Fibroblast of lung (primary cell): ENCODE measurements around the gene MGP. TPM values are rescaled to one million over a fixed set of nuclear protein-coding genes. Genes with fewer than 3 reads are reported as not detected.

Source experiments
- DNase-seq, 2 donors: peaks; one replicate each; pipeline versions ENCODE4 v3.0.0 to v3.0.0-alpha.2; 2010; ENCODE audit warnings: low read depth in 2 of 2
- H2AFZ ChIP-seq: 2 replicates; pipeline ENCODE4 v1.5.1; 2012; ENCODE audit warnings: low read length, control low read depth, inconsistent platforms
- H3K27ac ChIP-seq: 2 replicates; pipeline ENCODE4 v1.5.1; 2011; ENCODE audit warnings: low read length, control low read depth; ENCODE audit not compliant: insufficient read depth
- H3K27me3 ChIP-seq: 2 replicates; pipeline ENCODE4 v1.5.1; 2011; ENCODE audit warnings: mild to moderate bottlenecking, low read length; ENCODE audit not compliant: control insufficient read depth, insufficient read depth
- H3K36me3 ChIP-seq: 2 replicates; pipeline ENCODE4 v1.5.1; 2011; ENCODE audit warnings: low read length; ENCODE audit not compliant: control insufficient read depth, insufficient read depth
- H3K4me1 ChIP-seq: 2 replicates; pipeline ENCODE4 v1.5.1; 2011; ENCODE audit warnings: low read length; ENCODE audit not compliant: control insufficient read depth, insufficient read depth; ENCODE audit errors: extremely low read depth
- H3K4me2 ChIP-seq: 2 replicates; pipeline ENCODE4 v1.5.1; 2011; ENCODE audit warnings: low read length, control low read depth; ENCODE audit not compliant: insufficient read depth; ENCODE audit errors: extremely low read depth
- H3K4me3 ChIP-seq, 4 experiments: fragments of 200-600 bp in 1 of 4; sonication (generic) in 1 of 4; replicated peaks in 1 of 4; 2 replicates each; pipeline ENCODE4 v1.5.1; 2011 to 2016; ENCODE audit warnings: low read length in 4 of 4, low read depth in 3 of 4, mild to moderate bottlenecking in 3 of 4, control low read depth in 2 of 4, inconsistent platforms in 1 of 4, mixed read lengths in 1 of 4; ENCODE audit not compliant: insufficient read depth in 1 of 4; ENCODE audit errors: control extremely low read depth in 1 of 4
- H3K79me2 ChIP-seq: 2 replicates; pipeline ENCODE4 v1.5.1; 2012; ENCODE audit warnings: mild to moderate bottlenecking, low read length, inconsistent platforms; ENCODE audit not compliant: control insufficient read depth, insufficient read depth
- H3K9ac ChIP-seq: 2 replicates; pipeline ENCODE4 v1.5.1; 2011; ENCODE audit warnings: mild to moderate bottlenecking, low read length, control low read depth; ENCODE audit not compliant: insufficient read depth
- H3K9me3 ChIP-seq: 2 replicates; pipeline ENCODE4 v1.5.1; 2012; ENCODE audit warnings: low read depth, low read length; ENCODE audit not compliant: control insufficient read depth, insufficient read depth
- H4K20me1 ChIP-seq: 2 replicates; pipeline ENCODE4 v1.5.1; 2011; ENCODE audit warnings: low read length; ENCODE audit not compliant: control insufficient read depth, insufficient read depth; ENCODE audit errors: extremely low read depth
- EZH2 ChIP-seq: IDR thresholded peaks from 2 replicates; pipeline ENCODE4 v1.5.1; 2012; ENCODE audit warnings: low read length, control low read depth, mild to moderate bottlenecking; ENCODE audit errors: missing control alignments
- polyA plus RNA-seq, 2 donors: library from polyadenylated mRNA; depleted of rRNA in 1 of 2; stranded (reverse) in 1 of 2; unstranded in 1 of 2; fragments of >200 nt; gene quantifications; 2 replicates each; pipeline ENCODE4 v1.2.1, GENCODE V29; 2011 to 2012; ENCODE audit warnings: missing spikeins in 1 of 2
- total RNA-seq: library from RNA; depleted of rRNA; stranded (reverse); fragments of >200 nt; gene quantifications from 2 replicates; pipeline ENCODE4 v1.2.1, GENCODE V29; 2014
- TF ChIP-seq, protein P1 (sequence below), 2 donors: IDR thresholded peaks in 1 of 2; conservative IDR thresholded peaks in 1 of 2; 1 replicate in 1 of 2; 2 replicates in 1 of 2; pipeline ENCODE4 v1.5.1; 2011 to 2012; ENCODE audit warnings: low read length in 2 of 2, control low read depth in 1 of 2, inconsistent platforms in 1 of 2, low read depth in 1 of 2, mild to moderate bottlenecking in 1 of 2

MGP gene
- total and polyA plus RNA-seq, 2 donors (not counting 1 experiment from before 2014, with no cell fraction given), result 2.0 to 15.9 TPM

GRCh38 chr12:14906114-14906513 is 20.5 kb upstream of the MGP start:
- Histone ChIP-seq H4K20me1 (no peaks in the 10 kb centered on the region), H2AFZ (no peak overlapping the region), H3K27me3 (no peaks in the 10 kb centered on the region), H3K9ac (no peak overlapping the region), H3K4me3 (no peak overlapping the region), H3K4me1 (no peaks in the 10 kb centered on the region), H3K27ac (no peak overlapping the region), H3K36me3 (no peaks in the 10 kb centered on the region), H3K4me2 (no peak overlapping the region), H3K9me3 (no peaks in the 10 kb centered on the region), H3K79me2 (no peaks in the 10 kb centered on the region)
- TF ChIP-seq, protein P1, sequence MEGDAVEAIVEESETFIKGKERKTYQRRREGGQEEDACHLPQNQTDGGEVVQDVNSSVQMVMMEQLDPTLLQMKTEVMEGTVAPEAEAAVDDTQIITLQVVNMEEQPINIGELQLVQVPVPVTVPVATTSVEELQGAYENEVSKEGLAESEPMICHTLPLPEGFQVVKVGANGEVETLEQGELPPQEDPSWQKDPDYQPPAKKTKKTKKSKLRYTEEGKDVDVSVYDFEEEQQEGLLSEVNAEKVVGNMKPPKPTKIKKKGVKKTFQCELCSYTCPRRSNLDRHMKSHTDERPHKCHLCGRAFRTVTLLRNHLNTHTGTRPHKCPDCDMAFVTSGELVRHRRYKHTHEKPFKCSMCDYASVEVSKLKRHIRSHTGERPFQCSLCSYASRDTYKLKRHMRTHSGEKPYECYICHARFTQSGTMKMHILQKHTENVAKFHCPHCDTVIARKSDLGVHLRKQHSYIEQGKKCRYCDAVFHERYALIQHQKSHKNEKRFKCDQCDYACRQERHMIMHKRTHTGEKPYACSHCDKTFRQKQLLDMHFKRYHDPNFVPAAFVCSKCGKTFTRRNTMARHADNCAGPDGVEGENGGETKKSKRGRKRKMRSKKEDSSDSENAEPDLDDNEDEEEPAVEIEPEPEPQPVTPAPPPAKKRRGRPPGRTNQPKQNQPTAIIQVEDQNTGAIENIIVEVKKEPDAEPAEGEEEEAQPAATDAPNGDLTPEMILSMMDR (conservative IDR thresholded peaks at IDR 0.05 in 1 of 2, IDR thresholded peaks at IDR 0.05 in 1 of 2; ENCODE audit: low read depth in 1 of 2, low read length in 2 of 2), result no peak
- TF ChIP-seq EZH2, result no peak
- no peak for DNase-seq

GRCh38 chr12:14905269-14906004 is 19.8 kb upstream of the MGP start:
- Histone ChIP-seq H3K27ac (no peak overlapping the region), H3K79me2 (no peaks in the 10 kb centered on the region), H3K27me3 (no peaks in the 10 kb centered on the region), H3K36me3 (no peaks in the 10 kb centered on the region), H3K9ac (no peak overlapping the region), H3K9me3 (no peaks in the 10 kb centered on the region), H2AFZ (no peak overlapping the region), H3K4me3 (no peak overlapping the region), H3K4me2 (no peak overlapping the region), H3K4me1 (no peaks in the 10 kb centered on the region), H4K20me1 (no peaks in the 10 kb centered on the region)
- TF ChIP-seq EZH2, result no peak
- TF ChIP-seq, protein P1 (conservative IDR thresholded peaks at IDR 0.05 in 1 of 2, IDR thresholded peaks at IDR 0.05 in 1 of 2; ENCODE audit: low read depth in 1 of 2, low read length in 2 of 2), result no peak
- peak; percentile 19 to 35 for DNase-seq

GRCh38 chr12:14904854-14905253 is 19.2 kb upstream of the MGP start:
- no peaks in the 10 kb centered on the region for H3K9me3 ChIP-seq
- H2AFZ ChIP-seq, result no peak overlapping the region
- H3K27ac ChIP-seq, result no peak overlapping the region
- no peaks in the 10 kb centered on the region for H4K20me1 ChIP-seq
- no peaks in the 10 kb centered on the region for H3K79me2 ChIP-seq
- H3K4me3 ChIP-seq, result no peak overlapping the region
- no peak for DNase-seq
- H3K9ac ChIP-seq, result no peak overlapping the region
- no peak overlapping the region for H3K4me2 ChIP-seq
- no peaks in the 10 kb centered on the region for H3K4me1 ChIP-seq
- H3K36me3 ChIP-seq, result no peaks in the 10 kb centered on the region
- TF ChIP-seq, protein P1 (conservative IDR thresholded peaks at IDR 0.05 in 1 of 2, IDR thresholded peaks at IDR 0.05 in 1 of 2; ENCODE audit: low read depth in 1 of 2, low read length in 2 of 2), result no peak
- no peak for TF ChIP-seq EZH2
- no peaks in the 10 kb centered on the region for H3K27me3 ChIP-seq
